Activated naive CD4-positive, alpha-beta T cell treated with anti-CD3 and anti-CD28 coated beads, Interleukin-2, amount 10 ng/mL, durations not matched to agents 7 days and 5 days (primary cell): Measurements from ENCODE around the gene INHBA.

ENCODE experiments used
- CTCF ChIA-PET: fragments of 350-600 bp; sonication (Branson Sonifier 250); formaldehyde crosslinking; loops from one replicate; lab custom pipeline; 2021; ENCODE audit warnings: antibody characterized with exemption; lab: Charles Lee
- DNase-seq: peaks from one replicate; pipeline ENCODE4 v3.0.0-alpha.2; 2020
- H3K27ac Mint-ChIP-seq: one replicate; pipeline ENCODE4 v1.8.0; 2021; ENCODE audit warnings: mild to moderate bottlenecking, moderate library complexity, mixed read lengths
- H3K27me3 Mint-ChIP-seq: one replicate; pipeline ENCODE4 v1.8.0; 2021; ENCODE audit warnings: mild to moderate bottlenecking, mixed read lengths
- H3K36me3 Mint-ChIP-seq: one replicate; pipeline ENCODE4 v1.8.0; 2021; ENCODE audit warnings: mixed read lengths
- H3K4me1 Mint-ChIP-seq: one replicate; pipeline ENCODE4 v1.8.0; 2021; ENCODE audit warnings: mixed read lengths
- H3K4me3 Mint-ChIP-seq: one replicate; pipeline ENCODE4 v1.8.0; 2021; ENCODE audit warnings: mild to moderate bottlenecking, moderate library complexity, mixed read lengths
- H3K9me3 Mint-ChIP-seq: one replicate; pipeline ENCODE4 v1.8.0; 2021; ENCODE audit warnings: mixed read lengths

Gene INHBA

GRCh38 chr7:41689815-41690214 lies 13.1 kb downstream of the INHBA start:
- Mint-ChIP-seq H3K4me1 (no peaks in the 10 kb centered on the region), H3K27me3 (peaks cover 3% of the 10 kb centered on the region), H3K36me3 (no peaks in the 10 kb centered on the region), H3K4me3 (no peak overlapping the region), H3K9me3 (no peaks in the 10 kb centered on the region), H3K27ac (no peak overlapping the region)
- DNase-seq, result no peak
- CTCF ChIA-PET, result no interaction called here

- Mint-ChIP-seq H3K4me3 (no peak overlapping the region), H3K27me3 (peaks cover 3% of the 10 kb centered on the region), H3K9me3 (no peaks in the 10 kb centered on the region), H3K4me1 (no peaks in the 10 kb centered on the region), H3K27ac (no peak overlapping the region), H3K36me3 (no peaks in the 10 kb centered on the region)
- CTCF ChIA-PET, result no interaction called here
- no peak for DNase-seq
These were observed 14.0 kb downstream of the INHBA start for GRCh38 chr7:41688906-41689305.

- CTCF ChIA-PET, result no interaction called here
- Mint-ChIP-seq H3K4me3 (no peak overlapping the region), H3K9me3 (no peaks in the 10 kb centered on the region), H3K4me1 (no peaks in the 10 kb centered on the region), H3K36me3 (no peaks in the 10 kb centered on the region), H3K27me3 (peaks cover 3% of the 10 kb centered on the region), H3K27ac (no peak overlapping the region)
- no peak for DNase-seq
These were observed 14.8 kb downstream of the INHBA start for GRCh38 chr7:41688012-41688625.

- CTCF ChIA-PET, result no interaction called here
- DNase-seq, result no peak
- Mint-ChIP-seq H3K4me3 (no peak overlapping the region), H3K27me3 (peaks cover 3% of the 10 kb centered on the region), H3K27ac (no peak overlapping the region), H3K36me3 (no peaks in the 10 kb centered on the region), H3K4me1 (no peaks in the 10 kb centered on the region), H3K9me3 (no peaks in the 10 kb centered on the region)
These were observed 17.2 kb downstream of the INHBA start for GRCh38 chr7:41685684-41686083.

- no peak for DNase-seq
- Mint-ChIP-seq H3K27me3 (no peaks in the 10 kb centered on the region), H3K4me1 (no peaks in the 10 kb centered on the region), H3K9me3 (no peaks in the 10 kb centered on the region), H3K27ac (no peak overlapping the region), H3K4me3 (no peak overlapping the region), H3K36me3 (no peaks in the 10 kb centered on the region)
- CTCF ChIA-PET, result no interaction called here
These were observed 20.5 kb downstream of the INHBA start for GRCh38 chr7:41682422-41682821.

- Mint-ChIP-seq H3K27ac (no peak overlapping the region), H3K9me3 (no peaks in the 10 kb centered on the region), H3K4me1 (no peaks in the 10 kb centered on the region), H3K36me3 (no peaks in the 10 kb centered on the region), H3K27me3 (no peaks in the 10 kb centered on the region), H3K4me3 (no peak overlapping the region)
- CTCF ChIA-PET, result interaction anchor here (0.7 kb wide), 1 partner anchor 14 kb away, joined by 3 read pairs; no protein-coding TSS in a partner anchor
- DNase-seq, result no peak
These were observed 23.3 kb downstream of the INHBA start for GRCh38 chr7:41679566-41679965.

GRCh38 chr7:41674505-41675023 lies 28.3 kb downstream of the INHBA start:
- CTCF ChIA-PET, result no interaction called here
- H3K4me1 Mint-ChIP-seq, result no peaks in the 10 kb centered on the region
- H3K4me3 Mint-ChIP-seq, result no peak overlapping the region
- H3K36me3 Mint-ChIP-seq, result no peaks in the 10 kb centered on the region
- H3K27me3 Mint-ChIP-seq, result no peaks in the 10 kb centered on the region
- DNase-seq, result no peak
- H3K27ac Mint-ChIP-seq, result no peak overlapping the region
- H3K9me3 Mint-ChIP-seq, result no peaks in the 10 kb centered on the region

GRCh38 chr7:41661596-41661995 lies 41.3 kb downstream of the INHBA start:
- no peaks in the 10 kb centered on the region for H3K4me1 Mint-ChIP-seq
- no peak overlapping the region for H3K4me3 Mint-ChIP-seq
- DNase-seq, result no peak
- H3K9me3 Mint-ChIP-seq, result no peaks in the 10 kb centered on the region
- no peaks in the 10 kb centered on the region for H3K27me3 Mint-ChIP-seq
- no peaks in the 10 kb centered on the region for H3K36me3 Mint-ChIP-seq
- CTCF ChIA-PET, result no interaction called here
- H3K27ac Mint-ChIP-seq, result no peak overlapping the region

- DNase-seq, result no peak
- Mint-ChIP-seq H3K27me3 (no peaks in the 10 kb centered on the region), H3K4me1 (no peaks in the 10 kb centered on the region), H3K4me3 (no peak overlapping the region), H3K9me3 (no peaks in the 10 kb centered on the region), H3K27ac (no peak overlapping the region), H3K36me3 (no peaks in the 10 kb centered on the region)
- CTCF ChIA-PET, result interaction anchor here (0.6 kb wide), 1 partner anchor 752 kb away, joined by 3 read pairs; no protein-coding TSS in a partner anchor
These were observed 43.4 kb downstream of the INHBA start for GRCh38 chr7:41659539-41659938.

GRCh38 chr7:41656366-41656765 lies 46.5 kb downstream of the INHBA start:
- no peak overlapping the region for H3K27ac Mint-ChIP-seq
- no peaks in the 10 kb centered on the region for H3K27me3 Mint-ChIP-seq
- no peak for DNase-seq
- CTCF ChIA-PET, result no interaction called here
- H3K4me1 Mint-ChIP-seq, result no peaks in the 10 kb centered on the region
- H3K4me3 Mint-ChIP-seq, result no peak overlapping the region
- no peaks in the 10 kb centered on the region for H3K9me3 Mint-ChIP-seq
- H3K36me3 Mint-ChIP-seq, result no peaks in the 10 kb centered on the region

- DNase-seq, result no peak
- no peaks in the 10 kb centered on the region for H3K36me3 Mint-ChIP-seq
- no peaks in the 10 kb centered on the region for H3K4me1 Mint-ChIP-seq
- no peak overlapping the region for H3K27ac Mint-ChIP-seq
- no peaks in the 10 kb centered on the region for H3K9me3 Mint-ChIP-seq
- CTCF ChIA-PET, result no interaction called here
- H3K4me3 Mint-ChIP-seq, result no peak overlapping the region
- H3K27me3 Mint-ChIP-seq, result no peaks in the 10 kb centered on the region
These were observed 47.5 kb downstream of the INHBA start for GRCh38 chr7:41655426-41655825.

- Mint-ChIP-seq H3K4me3 (no peak overlapping the region), H3K36me3 (no peaks in the 10 kb centered on the region), H3K4me1 (no peaks in the 10 kb centered on the region), H3K27ac (no peak overlapping the region), H3K27me3 (no peaks in the 10 kb centered on the region), H3K9me3 (no peaks in the 10 kb centered on the region)
- CTCF ChIA-PET, result no interaction called here
- DNase-seq, result no peak
These were observed 50.6 kb downstream of the INHBA start for GRCh38 chr7:41652267-41652666.

- CTCF ChIA-PET, result no interaction called here
- Mint-ChIP-seq H3K27ac (no peak overlapping the region), H3K4me3 (no peak overlapping the region), H3K9me3 (no peaks in the 10 kb centered on the region), H3K4me1 (no peaks in the 10 kb centered on the region), H3K27me3 (no peaks in the 10 kb centered on the region), H3K36me3 (no peaks in the 10 kb centered on the region)
- no peak for DNase-seq
These were observed 54.4 kb downstream of the INHBA start for GRCh38 chr7:41648501-41648900.

- H3K4me1 Mint-ChIP-seq, result no peaks in the 10 kb centered on the region
- H3K4me3 Mint-ChIP-seq, result no peak overlapping the region
- H3K36me3 Mint-ChIP-seq, result no peaks in the 10 kb centered on the region
- CTCF ChIA-PET, result no interaction called here
- no peaks in the 10 kb centered on the region for H3K9me3 Mint-ChIP-seq
- DNase-seq, result no peak
- H3K27ac Mint-ChIP-seq, result no peak overlapping the region
- H3K27me3 Mint-ChIP-seq, result no peaks in the 10 kb centered on the region
These were observed 59.3 kb downstream of the INHBA start for GRCh38 chr7:41643616-41644015.

- Mint-ChIP-seq H3K27ac (no peak overlapping the region), H3K9me3 (no peaks in the 10 kb centered on the region), H3K36me3 (no peaks in the 10 kb centered on the region), H3K27me3 (no peaks in the 10 kb centered on the region), H3K4me3 (no peak overlapping the region), H3K4me1 (no peaks in the 10 kb centered on the region)
- DNase-seq, result no peak
- CTCF ChIA-PET, result no interaction called here
These were observed 61.2 kb downstream of the INHBA start for GRCh38 chr7:41641665-41642014.
